GM12865 (cell line): ENCODE data around the gene RC3H1.

ENCODE experiments used
- DNase-seq: peaks from one replicate; pipeline ENCODE4 v3.0.0; 2010; ENCODE audit warnings: low read depth
- H3K4me3 ChIP-seq: 2 replicates; pipeline ENCODE4 v1.5.1; 2011; ENCODE audit warnings: mild to moderate bottlenecking, low read depth, low read length, control low read depth
- CTCF ChIP-seq: IDR thresholded peaks from 2 replicates; pipeline ENCODE4 v1.5.1; 2011; ENCODE audit warnings: low read length, control low read depth, low read depth, inconsistent platforms; ENCODE audit not compliant: insufficient read depth; ENCODE audit errors: missing control alignments

Gene RC3H1

GRCh38 chr1:173888749-173889148 is 133.4 kb downstream of the RC3H1 start:
- no peak for DNase-seq
- H3K4me3 ChIP-seq: no peak overlapping the region
- TF ChIP-seq CTCF: no peak

GRCh38 chr1:173887627-173888026 is 134.5 kb downstream of the RC3H1 start:
- H3K4me3 ChIP-seq: no peak overlapping the region
- no peak for DNase-seq
- TF ChIP-seq CTCF: no peak

GRCh38 chr1:173886746-173887611 is 135.2 kb downstream of the RC3H1 start:
- TF ChIP-seq CTCF: no peak
- no peak for DNase-seq
- H3K4me3 ChIP-seq: no peak overlapping the region

- no peak overlapping the region for H3K4me3 ChIP-seq
- no peak for DNase-seq
- no peak for TF ChIP-seq CTCF
Measured at GRCh38 chr1:173884701-173885100, 137.5 kb downstream of the RC3H1 start.
